Ascending aorta (tissue), 2 donors: ENCODE results near the gene GNB1L. TPM values are rescaled to one million over a fixed set of nuclear protein-coding genes. Genes with fewer than 3 reads are reported as not detected.
A peak's percentile ranks its signal among the peaks of the same experiment; 100 is the strongest.

ENCODE experiments used
- DNase-seq, 2 donors: peaks; one replicate each; pipeline ENCODE4 v3.0.0-alpha.2; 2019; ENCODE audit warnings: low spot score in 2 of 2
- H3K27ac ChIP-seq, 2 donors: fragments of 200-600 bp; sonication (generic); one replicate each; pipeline ENCODE4 v1.5.1; 2016 to 2017; ENCODE audit warnings: mild to moderate bottlenecking in 1 of 2
- H3K27me3 ChIP-seq: fragments of 200-600 bp; sonication (generic); one replicate; pipeline ENCODE4 v1.5.1; 2017
- H3K36me3 ChIP-seq, 2 donors: fragments of 200-600 bp; sonication (generic); one replicate each; pipeline ENCODE4 v1.5.1; 2016
- H3K4me1 ChIP-seq, 2 donors: fragments of 200-600 bp; sonication (generic); one replicate each; pipeline ENCODE4 v1.5.1; 2016 to 2017; ENCODE audit warnings: mild to moderate bottlenecking in 1 of 2
- H3K4me3 ChIP-seq, 2 donors: fragments of 200-600 bp; sonication (generic); one replicate each; pipeline ENCODE4 v1.5.1; 2016 to 2017; ENCODE audit warnings: mild to moderate bottlenecking in 1 of 2
- H3K9me3 ChIP-seq, 2 donors: fragments of 200-600 bp; sonication (generic); one replicate each; pipeline ENCODE4 v1.5.1; 2016
- intact Hi-C: fragments of 100-400 bp; cut with DNase I; formaldehyde crosslinking; loops from one replicate; pipeline ENCODE4 v1.15.1; 2023
- total RNA-seq: library from RNA; depleted of rRNA; stranded (reverse); fragments of >200 nt; gene quantifications from one replicate; pipeline ENCODE4 v1.1.0, GENCODE V29; 2016
- TF ChIP-seq, protein P1 (sequence below), 3 experiments: fragments of 200-600 bp in 2 of 3; fragments of 450-650 bp in 1 of 3; sonication (generic) in 2 of 3; IDR thresholded peaks; one replicate each; pipeline ENCODE4 v1.5.1; 2016 to 2019; ENCODE audit warnings: antibody characterized with exemption in 3 of 3, mild to moderate bottlenecking in 1 of 3, moderate library complexity in 1 of 3

Gene GNB1L
- total RNA-seq, 1 donor from 2014 or later, result 7.9 TPM

DNA sequence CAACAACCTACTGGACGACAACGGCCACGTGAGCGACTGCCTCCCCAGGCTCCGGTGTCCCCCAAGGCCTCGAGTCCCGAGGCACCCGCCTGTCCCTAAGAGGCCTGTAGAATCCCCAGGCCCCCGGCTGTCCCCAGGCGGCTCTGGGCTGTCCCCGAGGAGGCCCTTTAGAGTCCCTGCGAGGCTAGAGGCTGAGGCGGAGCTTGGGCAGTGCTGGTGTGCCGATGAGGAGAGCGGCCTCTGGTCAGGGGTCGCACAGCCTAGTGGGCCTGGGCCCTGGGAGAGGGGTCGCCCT, 90.4 kb downstream of the GNB1L start:
- intact Hi-C loops, result no loop called here
- Histone ChIP-seq H3K27me3 (peaks cover under 1% of the 10 kb centered on the region), H3K4me3 (no peak overlapping the region)

DNA sequence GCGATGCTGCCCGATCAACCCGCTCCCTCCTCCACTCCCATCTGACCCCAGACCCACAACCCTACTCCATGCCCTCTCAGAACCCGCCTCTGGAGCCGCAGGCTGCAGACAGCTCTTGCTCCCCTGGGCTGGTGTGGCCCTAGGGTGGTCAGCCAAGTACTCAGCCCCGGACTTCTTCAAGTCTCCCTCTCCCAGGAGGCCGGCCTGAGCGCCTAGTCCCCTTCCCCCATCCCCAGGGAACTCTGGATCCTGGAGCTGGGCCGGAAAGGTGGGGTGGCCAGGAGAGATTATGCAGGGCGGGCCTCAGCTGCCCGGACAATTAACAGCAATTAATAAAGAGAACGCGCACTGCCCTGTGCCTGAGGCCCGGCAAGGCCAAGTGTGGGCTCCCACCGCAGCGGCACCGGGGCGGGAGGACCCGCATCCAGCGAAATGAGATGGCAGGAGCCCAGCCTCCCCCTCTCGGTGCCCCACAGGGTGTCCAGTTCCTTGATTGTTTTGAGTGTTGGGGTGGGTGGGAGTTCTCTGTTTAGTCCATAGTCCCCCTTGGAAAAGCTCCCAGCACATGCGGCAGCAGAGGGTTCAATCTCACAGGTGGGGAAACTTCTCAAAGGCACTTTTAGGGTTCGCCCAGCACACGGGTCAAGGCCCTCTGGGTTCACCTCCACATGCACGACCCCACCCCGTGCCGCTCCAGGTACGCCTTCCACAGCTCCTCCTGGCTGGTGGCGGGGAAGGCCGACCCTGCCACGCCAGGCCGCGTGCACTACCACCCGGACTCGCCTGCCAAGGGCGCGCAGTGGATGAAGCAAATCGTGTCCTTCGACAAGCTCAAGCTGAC, 91.0 kb downstream of the GNB1L start:
- Histone ChIP-seq H3K27ac (no peak overlapping the region), H3K4me3 (no peak overlapping the region), H3K36me3 (no peaks in the 10 kb centered on the region), H3K27me3 (peaks cover 5% of the 10 kb centered on the region), H3K9me3 (no peaks in the 10 kb centered on the region), H3K4me1 (no peaks in the 10 kb centered on the region)
- TF ChIP-seq, protein P1, sequence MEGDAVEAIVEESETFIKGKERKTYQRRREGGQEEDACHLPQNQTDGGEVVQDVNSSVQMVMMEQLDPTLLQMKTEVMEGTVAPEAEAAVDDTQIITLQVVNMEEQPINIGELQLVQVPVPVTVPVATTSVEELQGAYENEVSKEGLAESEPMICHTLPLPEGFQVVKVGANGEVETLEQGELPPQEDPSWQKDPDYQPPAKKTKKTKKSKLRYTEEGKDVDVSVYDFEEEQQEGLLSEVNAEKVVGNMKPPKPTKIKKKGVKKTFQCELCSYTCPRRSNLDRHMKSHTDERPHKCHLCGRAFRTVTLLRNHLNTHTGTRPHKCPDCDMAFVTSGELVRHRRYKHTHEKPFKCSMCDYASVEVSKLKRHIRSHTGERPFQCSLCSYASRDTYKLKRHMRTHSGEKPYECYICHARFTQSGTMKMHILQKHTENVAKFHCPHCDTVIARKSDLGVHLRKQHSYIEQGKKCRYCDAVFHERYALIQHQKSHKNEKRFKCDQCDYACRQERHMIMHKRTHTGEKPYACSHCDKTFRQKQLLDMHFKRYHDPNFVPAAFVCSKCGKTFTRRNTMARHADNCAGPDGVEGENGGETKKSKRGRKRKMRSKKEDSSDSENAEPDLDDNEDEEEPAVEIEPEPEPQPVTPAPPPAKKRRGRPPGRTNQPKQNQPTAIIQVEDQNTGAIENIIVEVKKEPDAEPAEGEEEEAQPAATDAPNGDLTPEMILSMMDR (IDR thresholded peaks at IDR 0.05), result no peak
- intact Hi-C loops, result no loop called here
- no peak for DNase-seq

More for the DNA sequence above, 90.4 kb downstream of the GNB1L start:
- Histone ChIP-seq H3K9me3 (no peaks in the 10 kb centered on the region), H3K36me3 (no peaks in the 10 kb centered on the region), H3K4me1 (no peaks in the 10 kb centered on the region), H3K27ac (no peak overlapping the region)
- TF ChIP-seq, protein P1 (IDR thresholded peaks at IDR 0.05), result no peak
- no peak for DNase-seq

DNA sequence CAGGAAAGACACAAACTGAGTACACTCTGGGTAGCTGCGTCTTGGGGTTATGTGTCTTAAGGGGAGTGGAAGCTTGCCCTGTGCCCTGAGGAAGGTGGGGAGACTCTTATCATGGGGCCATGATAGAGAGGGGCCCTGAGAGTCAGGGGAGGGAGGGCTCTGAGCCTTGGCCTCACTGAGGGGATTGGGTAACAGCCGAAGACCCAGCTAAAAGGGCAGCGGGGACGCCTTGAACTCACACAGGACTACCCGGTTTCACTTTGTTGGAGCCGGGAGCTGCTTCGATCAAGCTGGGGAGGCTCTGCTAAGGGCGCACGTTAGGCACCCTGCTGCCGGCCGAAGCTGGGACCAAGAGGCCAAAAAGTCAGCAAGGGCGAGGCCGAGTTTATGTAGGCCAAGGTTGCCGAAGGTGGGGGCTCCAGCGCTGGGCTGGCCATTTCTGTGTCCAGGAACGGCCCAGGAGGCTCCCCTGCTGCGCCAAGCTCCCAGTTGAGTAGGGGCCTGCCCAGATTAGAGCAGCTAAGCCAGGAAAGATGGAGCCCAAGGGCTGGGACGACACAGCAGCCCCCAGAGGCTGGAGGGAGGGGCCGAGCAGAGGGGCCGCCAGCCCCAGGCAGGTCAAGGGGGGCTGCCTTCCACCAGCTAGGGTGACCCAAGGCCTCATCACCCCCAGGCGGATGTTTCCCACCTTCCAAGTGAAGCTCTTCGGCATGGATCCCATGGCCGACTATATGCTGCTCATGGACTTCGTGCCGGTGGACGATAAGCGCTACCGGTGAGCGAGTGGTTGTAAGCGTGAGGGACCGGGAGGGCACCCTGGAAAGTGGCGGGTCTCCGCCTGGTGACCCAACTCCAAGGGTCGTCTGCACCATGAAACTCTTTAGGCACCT, 91.9 kb downstream of the GNB1L start:
- intact Hi-C loops, result no loop called here
- H3K4me3 ChIP-seq, result peak overlapping the region in 1 of 2 donors; percentile 67
- H3K27me3 ChIP-seq, result peaks cover 5% of the 10 kb centered on the region
- no peaks in the 10 kb centered on the region for H3K4me1 ChIP-seq
- no peaks in the 10 kb centered on the region for H3K9me3 ChIP-seq
- TF ChIP-seq, protein P1 (IDR thresholded peaks at IDR 0.05), result no peak
- DNase-seq, result no peak
- H3K36me3 ChIP-seq, result no peaks in the 10 kb centered on the region
- no peak overlapping the region for H3K27ac ChIP-seq

DNA sequence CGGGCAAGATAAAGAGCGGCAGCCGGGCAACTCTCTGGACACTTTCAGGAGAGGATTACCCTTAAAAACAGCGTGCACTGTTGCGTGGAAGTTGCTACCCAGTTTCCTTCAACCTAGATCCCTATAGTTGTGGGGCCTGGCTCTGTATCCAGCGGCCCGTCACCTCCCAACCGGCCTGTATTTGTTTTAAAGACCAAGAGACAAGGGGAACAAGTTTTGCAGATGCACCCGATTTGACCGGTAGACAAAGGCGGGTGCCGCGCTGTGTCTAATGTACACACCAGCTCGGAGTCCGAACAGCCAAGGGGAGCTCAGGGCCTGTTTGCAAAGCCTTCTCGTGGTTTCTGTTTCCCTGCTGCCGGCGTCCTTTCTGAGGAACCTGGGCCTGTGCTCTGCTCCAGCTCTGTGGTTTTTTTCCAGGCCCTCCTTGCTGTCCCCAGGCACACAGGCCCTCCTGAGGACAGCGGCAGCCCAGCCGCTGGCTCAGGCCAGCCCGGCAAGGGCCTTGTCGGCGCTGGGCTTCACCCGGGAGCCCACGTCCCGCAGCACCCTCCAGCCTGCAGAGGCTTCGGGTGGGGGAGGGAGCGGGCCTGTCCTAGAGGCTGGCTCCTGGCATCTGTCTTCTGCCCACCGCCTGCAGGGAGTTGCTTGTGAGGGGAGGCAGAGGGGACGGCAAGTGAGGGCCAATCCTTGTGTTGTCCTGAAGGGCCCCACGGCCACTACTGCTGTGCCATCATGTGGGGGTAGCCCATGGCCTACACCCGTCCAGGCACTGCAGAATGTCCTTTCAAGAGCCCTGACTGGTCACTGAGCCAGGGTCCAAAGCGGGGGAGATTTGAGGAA, 92.7 kb downstream of the GNB1L start:
- intact Hi-C loops, result no loop called here
- Histone ChIP-seq H3K9me3 (no peaks in the 10 kb centered on the region), H3K27ac (peak overlapping the region in 1 of 2 donors; percentile 36), H3K4me1 (peaks cover 0 to 3% of the 10 kb centered on the region in 2 donors), H3K27me3 (peaks cover 7% of the 10 kb centered on the region), H3K4me3 (peak overlapping the region in 1 of 2 donors; percentile 67), H3K36me3 (no peaks in the 10 kb centered on the region)
- TF ChIP-seq, protein P1 (IDR thresholded peaks at IDR 0.05), result no peak
- no peak for DNase-seq
